A549 (cell line): ENCODE data around the gene GRID1.

ENCODE experiments used
- BHLHE40 ChIP-seq: IDR thresholded peaks from 2 replicates; pipeline ENCODE4 v1.6.1; 2012; ENCODE audit warnings: low read depth, low read length, inconsistent platforms
- CBX8 ChIP-seq: fragments of 200-600 bp; sonication (generic); IDR thresholded peaks from 2 replicates; pipeline ENCODE4 v1.6.1; 2016
- CHD2 ChIP-seq: fragments of 150-350 bp; IDR thresholded peaks from 2 replicates; pipeline ENCODE4 v1.6.1; 2014; ENCODE audit warnings: low read length; ENCODE audit not compliant: partially characterized antibody
- CHD4 ChIP-seq: fragments of 200-600 bp; sonication (generic); IDR thresholded peaks from 2 replicates; pipeline ENCODE4 v1.6.1; 2016; ENCODE audit warnings: antibody characterized with exemption, mild to moderate bottlenecking, borderline replicate concordance
- CTCF ChIP-seq: fragments of >200 bp; sonication (Bioruptor Twin); formaldehyde crosslinking; IDR thresholded peaks from 3 replicates; pipeline ENCODE4 v1.5.1; 2016
- HEYL ChIP-seq: fragments of 250-450 bp; sonication (Bioruptor Pico); IDR thresholded peaks from 2 replicates; pipeline ENCODE4 v1.8.0; 2021; ENCODE audit warnings: mild to moderate bottlenecking, moderate library complexity
- JUN ChIP-seq, 2 experiments: fragments of >200 bp; sonication (Bioruptor Twin); formaldehyde crosslinking; IDR thresholded peaks; 2 replicates in 1 of 2; 3 replicates in 1 of 2; pipeline ENCODE4 v1.6.1; 2016 to 2017
- MAX ChIP-seq: IDR thresholded peaks from 2 replicates; pipeline ENCODE4 v1.6.1; 2012
- MAZ ChIP-seq: fragments of 150-350 bp; IDR thresholded peaks from 2 replicates; pipeline ENCODE4 v1.6.1; 2014; ENCODE audit warnings: antibody characterized with exemption, low read depth, low read length, borderline replicate concordance
- MYC ChIP-seq: IDR thresholded peaks from 2 replicates; pipeline ENCODE4 v1.6.1; 2012; ENCODE audit warnings: mild to moderate bottlenecking, inconsistent platforms, low read length, improper control_type of control experiment, borderline replicate concordance
- POLR2A ChIP-seq: IDR thresholded peaks from 2 replicates; pipeline ENCODE4 v1.6.1; 2012; ENCODE audit warnings: mild to moderate bottlenecking, low read length
- REST ChIP-seq: fragments of 200-600 bp; sonication (generic); IDR thresholded peaks from 2 replicates; pipeline ENCODE4 v1.6.1; 2016; ENCODE audit warnings: antibody characterized with exemption, mild to moderate bottlenecking, moderate library complexity

- no peak for TF ChIP-seq HEYL
- TF ChIP-seq MYC, result no peak
- no peak for TF ChIP-seq CHD2
- TF ChIP-seq MAX, result no peak
- TF ChIP-seq BHLHE40, result no peak
- no peak for TF ChIP-seq REST
- no peak for TF ChIP-seq CTCF
- no peak for TF ChIP-seq MAZ
- TF ChIP-seq POLR2A, result no peak
- no peak for TF ChIP-seq CHD4
- no peak for TF ChIP-seq CBX8
- TF ChIP-seq JUN (IDR thresholded peaks at IDR 0.05), result no peak
Observed at GRCh38 chr10:86389441-86390193, 23.0 kb upstream of the GRID1 start.
